UCSD-AML1 (cell line): Measurements from ENCODE around the gene RAB11B.
A peak's percentile ranks its signal among the peaks of the same experiment; 100 is the strongest.
"Not testable (repeated sequence)": the region's sequence is repeated elsewhere in the genome, so short reads cannot be mapped to it uniquely, and the experiment has no call there.

ENCODE experiments used
- DNase-seq: peaks from one replicate; lab custom pipeline; 2025; ENCODE audit not compliant: unreplicated experiment; lab: John Stamatoyannopoulos, UW

The RAB11B gene

GRCh38 chr19:8425331-8425730 lies 35.2 kb downstream of the RAB11B start:
- not testable (repeated sequence) for DNase-seq

GRCh38 chr19:8426283-8426682 lies 36.1 kb downstream of the RAB11B start:
- DNase-seq: no peak

- DNase-seq: no peak
Observed at GRCh38 chr19:8429044-8429443, 38.9 kb downstream of the RAB11B start.

GRCh38 chr19:8429826-8430225 lies 39.7 kb downstream of the RAB11B start:
- DNase-seq: no peak

GRCh38 chr19:8430650-8431049 lies 40.5 kb downstream of the RAB11B start:
- no peak for DNase-seq

- DNase-seq: no peak
Observed at GRCh38 chr19:8438236-8438635, 48.1 kb downstream of the RAB11B start.

GRCh38 chr19:8441725-8442544 lies 51.8 kb downstream of the RAB11B start:
- no peak for DNase-seq

- DNase-seq: not testable (repeated sequence)
Observed at GRCh38 chr19:8444140-8444676, 54.0 kb downstream of the RAB11B start.

- peak; percentile 100 for DNase-seq
Observed at GRCh38 chr19:8444677-8445487, 54.7 kb downstream of the RAB11B start, which contains the start of gene HNRNPM. HNRNPM (plus strand) TSS chr19:8444975; CDS start chr19:8444999, 24 bp downstream.

GRCh38 chr19:8445488-8446001 lies 55.4 kb downstream of the RAB11B start:
- peak; percentile 49 for DNase-seq

GRCh38 chr19:8446061-8446709 lies 56.0 kb downstream of the RAB11B start:
- DNase-seq: no peak

- DNase-seq: no peak
Observed at GRCh38 chr19:8449830-8450229, 59.7 kb downstream of the RAB11B start.

GRCh38 chr19:8451377-8451776 lies 61.2 kb downstream of the RAB11B start:
- no peak for DNase-seq

- DNase-seq: no peak
Observed at GRCh38 chr19:8451885-8452284, 61.7 kb downstream of the RAB11B start.

GRCh38 chr19:8452446-8453123 lies 62.4 kb downstream of the RAB11B start:
- no peak for DNase-seq

- DNase-seq: no peak
Observed at GRCh38 chr19:8453616-8454015, 63.5 kb downstream of the RAB11B start.
